Measurements from ENCODE around the gene NDOR1. TPM values are rescaled to one million over a fixed set of nuclear protein-coding genes. Genes with fewer than 3 reads are reported as not detected.

NDOR1 gene
- total RNA-seq, 1 donor from 2014 or later, result 26.9 TPM

GRCh38 chr9:137164370-137165249 is 40.9 kb upstream of the NDOR1 start:
- no peak for TF ChIP-seq CTCF (conservative IDR thresholded peaks at IDR 0.05; ENCODE audit: low read depth, low read length)
- no peak for DNase-seq (ENCODE audit: low read depth)

GRCh38 chr9:137165250-137165836 is 40.2 kb upstream of the NDOR1 start:
- no peak for DNase-seq (ENCODE audit: low read depth)
- TF ChIP-seq CTCF (conservative IDR thresholded peaks at IDR 0.05; ENCODE audit: low read depth, low read length), result no peak
- H3K4me3 ChIP-seq (ENCODE audit: low read depth, low read length), result no peak overlapping the region

More at GRCh38 chr9:137164370-137165249, 40.9 kb upstream of the NDOR1 start:
- H3K4me3 ChIP-seq (ENCODE audit: low read depth, low read length), result no peak overlapping the region

GRCh38 chr9:137166380-137167229 is 38.9 kb upstream of the NDOR1 start:
- H3K4me3 ChIP-seq (ENCODE audit: low read depth, low read length), result no peak overlapping the region
- DNase-seq (ENCODE audit: low read depth), result no peak
- no peak for TF ChIP-seq CTCF (conservative IDR thresholded peaks at IDR 0.05; ENCODE audit: low read depth, low read length)

GRCh38 chr9:137167277-137167746 is 38.2 kb upstream of the NDOR1 start:
- no peak for DNase-seq (ENCODE audit: low read depth)
- TF ChIP-seq CTCF (conservative IDR thresholded peaks at IDR 0.05; ENCODE audit: low read depth, low read length), result no peak
- H3K4me3 ChIP-seq (ENCODE audit: low read depth, low read length), result no peak overlapping the region

GRCh38 chr9:137167747-137168572 is 37.5 kb upstream of the NDOR1 start:
- H3K4me3 ChIP-seq (ENCODE audit: low read depth, low read length), result no peak overlapping the region
- no peak for DNase-seq (ENCODE audit: low read depth)
- no peak for TF ChIP-seq CTCF (conservative IDR thresholded peaks at IDR 0.05; ENCODE audit: low read depth, low read length)

GRCh38 chr9:137168573-137168903 is 37.0 kb upstream of the NDOR1 start:
- peak overlapping the region; percentile 23 for H3K4me3 ChIP-seq (ENCODE audit: low read depth, low read length)
- TF ChIP-seq CTCF (conservative IDR thresholded peaks at IDR 0.05; ENCODE audit: low read depth, low read length), result no peak
- no peak for DNase-seq (ENCODE audit: low read depth)

Measured in epithelial cell of proximal tubule (primary cell).